Panc1 (cell line): ENCODE data around the gene MAP7. TPM values are rescaled to one million over a fixed set of nuclear protein-coding genes. Genes with fewer than 3 reads are reported as not detected.
"Not testable (repeated sequence)": the region's sequence is repeated elsewhere in the genome, so short reads cannot be mapped to it uniquely, and the experiment has no call there.

Experiments used
- ATAC-seq: fragments of 200-7000 bp; cut with Tn5 transposase; 2 replicates; pipeline ENCODE4 v1.9.1; 2020; ENCODE audit warnings: mild to moderate bottlenecking, moderate library complexity
- BruUV-seq: library from RNA; stranded (reverse); fragments of 400-500 nt; replicated peaks from 2 replicates; lab custom pipeline; 2021; lab: Mats Ljungman, UMichigan
- CTCF ChIA-PET: fragments of 300-600 bp; sonication (Branson Sonifier 250); formaldehyde crosslinking; loops from one replicate; lab custom pipeline; 2022; ENCODE audit warnings: antibody characterized with exemption; lab: Charles Lee
- POLR2A ChIA-PET: fragments of 300-600 bp; sonication (Branson Sonifier 250); formaldehyde crosslinking; loops from one replicate; lab custom pipeline; 2022; ENCODE audit warnings: antibody characterized with exemption; lab: Charles Lee
- DNase-seq: peaks from one replicate; pipeline ENCODE4 v3.0.0-alpha.2; 2010; ENCODE audit warnings: low read depth, low spot score
- H3K27ac ChIP-seq: 2 replicates; pipeline ENCODE4 v1.5.1; 2011; ENCODE audit warnings: mild to moderate bottlenecking, low read length, inconsistent platforms
- H3K27me3 ChIP-seq: fragments of 200-500 bp; sonication (Bioruptor generic); 2 replicates; pipeline ENCODE4 v1.6.0; 2014; ENCODE audit warnings: low read length, inconsistent platforms; ENCODE audit not compliant: control insufficient read depth, insufficient read depth
- H3K36me3 ChIP-seq: fragments of 200-500 bp; sonication (Bioruptor generic); 2 replicates; pipeline ENCODE4 v1.5.1; 2014; ENCODE audit warnings: inconsistent platforms, mild to moderate bottlenecking, low read length, moderate library complexity; ENCODE audit not compliant: control insufficient read depth, insufficient read depth
- H3K4me1 ChIP-seq: 2 replicates; pipeline ENCODE4 v1.5.1; 2011; ENCODE audit warnings: inconsistent platforms, mild to moderate bottlenecking, low read length, moderate library complexity; ENCODE audit not compliant: control insufficient read depth, insufficient read depth
- H3K4me3 ChIP-seq, 2 experiments: 2 replicates each; pipeline ENCODE4 v1.5.1; 2011 to 2012; ENCODE audit warnings: low read depth in 2 of 2, low read length in 2 of 2, mild to moderate bottlenecking in 2 of 2, inconsistent platforms in 1 of 2, moderate library complexity in 1 of 2
- H3K9me3 ChIP-seq: fragments of 200-500 bp; sonication (Bioruptor generic); 2 replicates; pipeline ENCODE4 v1.5.1; 2014; ENCODE audit warnings: low read depth, mild to moderate bottlenecking, inconsistent platforms, low read length, moderate library complexity; ENCODE audit not compliant: control insufficient read depth, insufficient read depth
- POLR2AphosphoS5 ChIP-seq: IDR thresholded peaks from 2 replicates; pipeline ENCODE4 v1.6.1; 2012; ENCODE audit warnings: mild to moderate bottlenecking, low read depth, low read length, moderate library complexity
- SIN3A ChIP-seq: IDR thresholded peaks from 2 replicates; pipeline ENCODE4 v1.6.1; 2012; ENCODE audit warnings: low read depth, mild to moderate bottlenecking, low read length, moderate library complexity, borderline replicate concordance; ENCODE audit not compliant: insufficient read depth
- TCF7L2 ChIP-seq: IDR thresholded peaks from 2 replicates; pipeline ENCODE4 v1.6.1; 2011; ENCODE audit warnings: mild to moderate bottlenecking, low read depth, low read length, inconsistent platforms
- in situ Hi-C: cut with HindIII; loops from 2 replicates; pipeline ENCODE4 v1.10.0; 2016; ENCODE audit warnings: low sequenced_read_pairs, low pct_unique_long_range_greater_than_20kb
- intact Hi-C: fragments of 100-400 bp; cut with micrococcal nuclease; formaldehyde crosslinking; loops from one replicate; pipeline ENCODE4 v1.10.0; 2022; ENCODE audit not compliant: unreplicated experiment
- total RNA-seq: library from RNA; stranded (reverse); gene quantifications from one replicate; pipeline ENCODE4 v1.2.1, GENCODE V29; 2021; ENCODE audit not compliant: unreplicated experiment
- TF ChIP-seq, protein P1 (sequence below), 2 experiments: IDR thresholded peaks; 2 replicates each; pipeline ENCODE4 v1.6.1; 2011 to 2012; ENCODE audit warnings: low read depth in 2 of 2, control low read depth in 1 of 2, low read length in 1 of 2, mild to moderate bottlenecking in 1 of 2, moderate library complexity in 1 of 2; ENCODE audit not compliant: insufficient read depth in 1 of 2
- TF ChIP-seq, protein P2 (sequence below): fragments of 450-650 bp; IDR thresholded peaks from 2 replicates; pipeline ENCODE4 v1.5.1; 2017; ENCODE audit warnings: mild to moderate bottlenecking

Gene MAP7
- total RNA-seq, 1 experiment from 2014 or later, result 1.8 TPM

GRCh38 chr6:136486357-136486756 lies 63.9 kb downstream of the MAP7 start:
- no peak for ATAC-seq
- CTCF ChIA-PET, result no interaction called here

DNA sequence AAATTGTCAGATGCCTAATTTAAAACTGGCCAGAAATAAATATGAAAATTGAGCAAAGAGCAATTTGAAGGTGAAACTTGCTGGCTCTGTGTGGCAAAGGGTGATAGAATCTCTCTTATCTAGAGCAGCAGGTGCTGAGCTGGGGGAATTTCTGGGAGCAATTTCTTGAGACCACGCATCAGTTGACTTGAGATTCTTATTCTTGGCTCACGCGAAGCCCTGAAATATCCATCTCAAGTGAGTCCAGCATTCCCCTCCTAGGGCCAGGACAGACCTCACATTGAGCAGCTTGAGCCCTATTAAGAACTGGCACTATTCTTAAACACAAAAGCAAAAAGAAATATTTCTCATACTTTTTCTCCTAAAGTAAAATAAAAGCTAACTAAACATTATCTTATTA lies 66.3 kb downstream of the MAP7 start:
- Histone ChIP-seq H3K36me3 (no peaks in the 10 kb centered on the region), H3K27ac (no peak overlapping the region), H3K4me1 (no peaks in the 10 kb centered on the region), H3K9me3 (no peaks in the 10 kb centered on the region), H3K27me3 (no peaks in the 10 kb centered on the region), H3K4me3 (no peak overlapping the region)
- intact Hi-C loops, result no loop called here
- DNase-seq, result no peak
- in situ Hi-C loops, result no loop called here
- no TSS peak for BruUV-seq
- ChIA-PET POLR2A (no interaction called here), CTCF (no interaction called here)
- ATAC-seq, result no peak
- TF ChIP-seq TCF7L2 (no peak), SIN3A (no peak), POLR2AphosphoS5 (no peak)
- TF ChIP-seq, protein P1, sequence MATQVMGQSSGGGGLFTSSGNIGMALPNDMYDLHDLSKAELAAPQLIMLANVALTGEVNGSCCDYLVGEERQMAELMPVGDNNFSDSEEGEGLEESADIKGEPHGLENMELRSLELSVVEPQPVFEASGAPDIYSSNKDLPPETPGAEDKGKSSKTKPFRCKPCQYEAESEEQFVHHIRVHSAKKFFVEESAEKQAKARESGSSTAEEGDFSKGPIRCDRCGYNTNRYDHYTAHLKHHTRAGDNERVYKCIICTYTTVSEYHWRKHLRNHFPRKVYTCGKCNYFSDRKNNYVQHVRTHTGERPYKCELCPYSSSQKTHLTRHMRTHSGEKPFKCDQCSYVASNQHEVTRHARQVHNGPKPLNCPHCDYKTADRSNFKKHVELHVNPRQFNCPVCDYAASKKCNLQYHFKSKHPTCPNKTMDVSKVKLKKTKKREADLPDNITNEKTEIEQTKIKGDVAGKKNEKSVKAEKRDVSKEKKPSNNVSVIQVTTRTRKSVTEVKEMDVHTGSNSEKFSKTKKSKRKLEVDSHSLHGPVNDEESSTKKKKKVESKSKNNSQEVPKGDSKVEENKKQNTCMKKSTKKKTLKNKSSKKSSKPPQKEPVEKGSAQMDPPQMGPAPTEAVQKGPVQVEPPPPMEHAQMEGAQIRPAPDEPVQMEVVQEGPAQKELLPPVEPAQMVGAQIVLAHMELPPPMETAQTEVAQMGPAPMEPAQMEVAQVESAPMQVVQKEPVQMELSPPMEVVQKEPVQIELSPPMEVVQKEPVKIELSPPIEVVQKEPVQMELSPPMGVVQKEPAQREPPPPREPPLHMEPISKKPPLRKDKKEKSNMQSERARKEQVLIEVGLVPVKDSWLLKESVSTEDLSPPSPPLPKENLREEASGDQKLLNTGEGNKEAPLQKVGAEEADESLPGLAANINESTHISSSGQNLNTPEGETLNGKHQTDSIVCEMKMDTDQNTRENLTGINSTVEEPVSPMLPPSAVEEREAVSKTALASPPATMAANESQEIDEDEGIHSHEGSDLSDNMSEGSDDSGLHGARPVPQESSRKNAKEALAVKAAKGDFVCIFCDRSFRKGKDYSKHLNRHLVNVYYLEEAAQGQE (IDR thresholded peaks at IDR 0.05; ENCODE audit: insufficient read depth in 1 of 2, low read depth in 2 of 2, low read length in 1 of 2), result no peak
- TF ChIP-seq, protein P2, sequence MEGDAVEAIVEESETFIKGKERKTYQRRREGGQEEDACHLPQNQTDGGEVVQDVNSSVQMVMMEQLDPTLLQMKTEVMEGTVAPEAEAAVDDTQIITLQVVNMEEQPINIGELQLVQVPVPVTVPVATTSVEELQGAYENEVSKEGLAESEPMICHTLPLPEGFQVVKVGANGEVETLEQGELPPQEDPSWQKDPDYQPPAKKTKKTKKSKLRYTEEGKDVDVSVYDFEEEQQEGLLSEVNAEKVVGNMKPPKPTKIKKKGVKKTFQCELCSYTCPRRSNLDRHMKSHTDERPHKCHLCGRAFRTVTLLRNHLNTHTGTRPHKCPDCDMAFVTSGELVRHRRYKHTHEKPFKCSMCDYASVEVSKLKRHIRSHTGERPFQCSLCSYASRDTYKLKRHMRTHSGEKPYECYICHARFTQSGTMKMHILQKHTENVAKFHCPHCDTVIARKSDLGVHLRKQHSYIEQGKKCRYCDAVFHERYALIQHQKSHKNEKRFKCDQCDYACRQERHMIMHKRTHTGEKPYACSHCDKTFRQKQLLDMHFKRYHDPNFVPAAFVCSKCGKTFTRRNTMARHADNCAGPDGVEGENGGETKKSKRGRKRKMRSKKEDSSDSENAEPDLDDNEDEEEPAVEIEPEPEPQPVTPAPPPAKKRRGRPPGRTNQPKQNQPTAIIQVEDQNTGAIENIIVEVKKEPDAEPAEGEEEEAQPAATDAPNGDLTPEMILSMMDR, result no peak

More at GRCh38 chr6:136486357-136486756, 63.9 kb downstream of the MAP7 start:
- TF ChIP-seq, protein P1 (IDR thresholded peaks at IDR 0.05; ENCODE audit: insufficient read depth in 1 of 2, low read depth in 2 of 2, low read length in 1 of 2), result no peak
- TF ChIP-seq, protein P2, result no peak
- TF ChIP-seq TCF7L2 (no peak), POLR2AphosphoS5 (no peak), SIN3A (no peak)
- Histone ChIP-seq H3K27ac (no peak overlapping the region), H3K4me1 (no peaks in the 10 kb centered on the region), H3K36me3 (no peaks in the 10 kb centered on the region), H3K27me3 (no peaks in the 10 kb centered on the region), H3K4me3 (no peak overlapping the region), H3K9me3 (no peaks in the 10 kb centered on the region)
- no peak for DNase-seq
- in situ Hi-C loops (no loop called here), intact Hi-C loops (no loop called here)
- BruUV-seq, result no TSS peak
- POLR2A ChIA-PET, result no interaction called here

DNA sequence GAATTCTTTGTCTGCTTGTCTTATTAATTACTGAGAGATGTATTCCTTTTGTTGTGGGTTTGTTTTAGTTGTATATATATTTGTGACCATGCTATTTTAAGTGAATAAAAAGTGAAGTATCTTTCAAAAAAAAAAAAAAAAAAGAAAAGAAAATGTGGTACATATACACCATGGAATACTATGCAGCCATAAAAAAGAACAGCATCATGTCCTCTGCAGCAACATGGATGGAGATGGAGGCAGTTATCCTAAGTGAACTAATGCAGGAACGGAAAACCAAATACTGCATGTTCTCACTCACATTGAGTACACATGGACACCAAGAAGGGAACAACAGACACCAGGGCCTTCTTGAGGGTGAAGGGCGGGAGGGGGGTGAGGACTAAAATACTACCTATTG lies 67.2 kb downstream of the MAP7 start:
- intact Hi-C loops, in situ Hi-C loops, H3K36me3 ChIP-seq, H3K9me3 ChIP-seq, H3K4me3 ChIP-seq, DNase-seq, ATAC-seq, H3K27ac ChIP-seq, H3K4me1 ChIP-seq, H3K27me3 ChIP-seq, CTCF ChIA-PET, BruUV-seq, POLR2A ChIA-PET: not testable (repeated sequence)
